Left ventricle myocardium inferior (tissue), 1 donor: Measurements from ENCODE around the gene PIGU. TPM values are rescaled to one million over a fixed set of nuclear protein-coding genes. Genes with fewer than 3 reads are reported as not detected.
A peak's percentile ranks its signal among the peaks of the same experiment; 100 is the strongest.
"Not testable (repeated sequence)": the region's sequence is repeated elsewhere in the genome, so short reads cannot be mapped to it uniquely, and the experiment has no call there.

ENCODE experiments used
- DNase-seq: peaks from one replicate; pipeline ENCODE4 v3.0.0-alpha.2; 2020
- H3K27ac ChIP-seq: fragments of 200-600 bp; replicated peaks from 2 replicates; pipeline ENCODE4 v1.8.0; 2021
- H3K27me3 ChIP-seq: fragments of 200-600 bp; 2 replicates; pipeline ENCODE4 v1.8.0; 2021; ENCODE audit warnings: low read depth
- H3K36me3 ChIP-seq: fragments of 200-600 bp; 2 replicates; pipeline ENCODE4 v1.8.0; 2021
- H3K4me1 ChIP-seq: fragments of 200-600 bp; 2 replicates; pipeline ENCODE4 v1.8.0; 2021
- H3K4me3 ChIP-seq: fragments of 200-600 bp; 2 replicates; pipeline ENCODE4 v1.8.0; 2021; ENCODE audit warnings: mild to moderate bottlenecking, moderate library complexity
- H3K9me3 ChIP-seq: fragments of 200-600 bp; replicated peaks from 2 replicates; pipeline ENCODE4 v1.8.0; 2021
- intact Hi-C: fragments of 100-400 bp; cut with micrococcal nuclease; formaldehyde crosslinking; loops from one replicate; pipeline ENCODE4 v1.11.0; 2022
- total RNA-seq: library from RNA; stranded (reverse); fragmentation: NEBNext Ultra II Directional; extraction: Animal tissue kit (Norgen Biotek cat#: 25700); gene quantifications from one replicate; pipeline ENCODE4 v1.2.1, GENCODE V29; 2021
- TF ChIP-seq, protein P1 (sequence below): fragments of 200-600 bp; IDR thresholded peaks from 2 replicates; pipeline ENCODE4 v1.8.0; 2021; ENCODE audit warnings: antibody characterized with exemption, mild to moderate bottlenecking, borderline replicate concordance
- donor health status: DM: no; HTN: yes; CAD: no; lungs with severe emphysema.

PIGU gene
- total RNA-seq, 1 donor from 2014 or later, result 13.7 TPM

DNA sequence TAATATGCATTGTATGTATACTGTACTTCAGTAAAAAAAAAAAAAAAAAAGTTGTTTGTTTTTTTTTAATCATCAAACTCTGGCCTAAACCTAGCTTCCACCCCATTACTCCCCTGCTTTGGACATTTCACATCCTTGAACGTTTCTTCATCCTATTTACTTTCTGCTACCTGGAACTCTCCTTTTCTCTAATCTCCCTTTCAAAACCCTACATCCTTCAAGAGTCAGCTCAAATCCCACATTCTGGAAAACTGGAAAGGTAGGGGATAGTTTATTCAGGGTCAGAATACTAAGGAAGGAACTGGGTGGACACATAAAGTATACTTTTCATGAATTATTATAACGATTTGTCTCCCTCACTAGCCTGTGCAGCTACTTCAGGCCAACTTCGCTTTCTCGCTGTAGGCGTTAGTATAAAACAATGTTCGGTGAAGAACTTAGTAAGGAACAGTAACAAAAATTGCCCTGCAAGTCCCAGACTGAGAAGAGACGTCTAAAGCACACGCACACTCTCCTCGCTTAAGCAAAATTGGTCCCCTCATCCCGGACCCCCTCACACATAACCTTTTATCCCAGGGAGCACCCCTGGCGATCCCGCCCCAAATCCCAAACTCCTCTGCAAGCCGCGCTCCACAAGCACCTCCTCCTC, 775 bp downstream of the PIGU start:
- H3K36me3 ChIP-seq, result no peaks in the 10 kb centered on the region
- TF ChIP-seq, protein P1, sequence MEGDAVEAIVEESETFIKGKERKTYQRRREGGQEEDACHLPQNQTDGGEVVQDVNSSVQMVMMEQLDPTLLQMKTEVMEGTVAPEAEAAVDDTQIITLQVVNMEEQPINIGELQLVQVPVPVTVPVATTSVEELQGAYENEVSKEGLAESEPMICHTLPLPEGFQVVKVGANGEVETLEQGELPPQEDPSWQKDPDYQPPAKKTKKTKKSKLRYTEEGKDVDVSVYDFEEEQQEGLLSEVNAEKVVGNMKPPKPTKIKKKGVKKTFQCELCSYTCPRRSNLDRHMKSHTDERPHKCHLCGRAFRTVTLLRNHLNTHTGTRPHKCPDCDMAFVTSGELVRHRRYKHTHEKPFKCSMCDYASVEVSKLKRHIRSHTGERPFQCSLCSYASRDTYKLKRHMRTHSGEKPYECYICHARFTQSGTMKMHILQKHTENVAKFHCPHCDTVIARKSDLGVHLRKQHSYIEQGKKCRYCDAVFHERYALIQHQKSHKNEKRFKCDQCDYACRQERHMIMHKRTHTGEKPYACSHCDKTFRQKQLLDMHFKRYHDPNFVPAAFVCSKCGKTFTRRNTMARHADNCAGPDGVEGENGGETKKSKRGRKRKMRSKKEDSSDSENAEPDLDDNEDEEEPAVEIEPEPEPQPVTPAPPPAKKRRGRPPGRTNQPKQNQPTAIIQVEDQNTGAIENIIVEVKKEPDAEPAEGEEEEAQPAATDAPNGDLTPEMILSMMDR, result no peak
- H3K9me3 ChIP-seq, result no peaks in the 10 kb centered on the region
- intact Hi-C loops, result no loop called here
- H3K4me1 ChIP-seq, result peaks cover 21% of the 10 kb centered on the region
- peak overlapping the region; percentile 82 for H3K27ac ChIP-seq
- no peak for DNase-seq
- peak overlapping the region; percentile 79 for H3K4me3 ChIP-seq
- no peaks in the 10 kb centered on the region for H3K27me3 ChIP-seq

DNA sequence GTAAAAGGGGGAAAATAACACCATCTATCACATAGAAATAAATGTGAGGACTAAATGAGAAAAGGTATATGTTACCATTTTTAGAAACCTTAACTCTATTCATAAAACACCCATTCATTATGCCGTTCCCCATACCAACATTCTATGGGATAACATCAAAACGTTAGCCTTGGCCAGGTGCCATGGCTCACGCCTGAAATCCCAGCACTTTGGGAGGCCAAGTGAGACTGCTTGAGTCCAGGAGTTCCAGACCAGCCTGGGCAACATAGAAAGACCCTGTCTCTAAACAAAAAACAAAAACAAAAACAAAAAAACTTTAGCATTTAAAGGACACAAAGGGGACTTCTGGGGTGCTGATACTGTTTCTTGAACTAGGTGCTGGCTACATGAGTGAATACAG, 1.3 kb downstream of the PIGU start:
- H3K4me3 ChIP-seq, result peak overlapping the region; percentile 79
- no peaks in the 10 kb centered on the region for H3K9me3 ChIP-seq
- H3K36me3 ChIP-seq, result no peaks in the 10 kb centered on the region
- H3K27ac ChIP-seq, result no peak overlapping the region
- peaks cover 21% of the 10 kb centered on the region for H3K4me1 ChIP-seq
- no peak for DNase-seq
- TF ChIP-seq, protein P1, result no peak
- intact Hi-C loops, result no loop called here
- H3K27me3 ChIP-seq, result no peaks in the 10 kb centered on the region

GRCh38 chr20:34673412-34673811, 3.5 kb downstream of the PIGU start:
- H3K9me3 ChIP-seq, result no peaks in the 10 kb centered on the region
- no peak for DNase-seq
- intact Hi-C loops, result no loop called here
- TF ChIP-seq, protein P1, result no peak
- peaks cover 21% of the 10 kb centered on the region for H3K4me1 ChIP-seq
- H3K36me3 ChIP-seq, result no peaks in the 10 kb centered on the region
- no peak overlapping the region for H3K4me3 ChIP-seq
- H3K27ac ChIP-seq, result no peak overlapping the region
- H3K27me3 ChIP-seq, result no peaks in the 10 kb centered on the region

- H3K36me3 ChIP-seq, result no peaks in the 10 kb centered on the region
- TF ChIP-seq, protein P1, result no peak
- no peak overlapping the region for H3K4me3 ChIP-seq
- intact Hi-C loops, result no loop called here
- H3K9me3 ChIP-seq, result no peaks in the 10 kb centered on the region
- DNase-seq, result no peak
- H3K27me3 ChIP-seq, result no peaks in the 10 kb centered on the region
- no peak overlapping the region for H3K27ac ChIP-seq
- H3K4me1 ChIP-seq, result no peaks in the 10 kb centered on the region
These were observed 7.8 kb downstream of the PIGU start for GRCh38 chr20:34669094-34669493.

DNA sequence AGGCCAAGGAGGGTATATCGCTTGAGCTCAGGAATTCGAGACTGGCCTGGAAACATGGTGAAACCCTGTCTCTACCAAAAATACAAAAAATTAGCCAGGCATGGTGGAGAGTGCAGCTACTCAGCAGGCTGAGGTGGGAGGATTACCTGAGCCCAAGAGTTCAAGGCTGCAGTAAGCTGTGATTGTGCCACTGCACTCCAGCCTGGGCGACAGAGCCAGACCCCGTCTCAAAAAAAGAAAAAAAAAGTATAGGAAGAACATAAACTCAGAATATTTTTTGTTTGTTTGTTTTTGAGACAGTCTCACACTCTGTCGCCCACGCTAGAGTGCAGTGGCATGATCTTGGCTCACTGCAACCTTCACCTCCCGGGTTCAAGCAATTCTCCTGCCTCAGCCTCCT, 12.1 kb downstream of the PIGU start:
- H3K4me3 ChIP-seq, H3K9me3 ChIP-seq, H3K36me3 ChIP-seq, intact Hi-C loops, DNase-seq, H3K27me3 ChIP-seq, H3K4me1 ChIP-seq, H3K27ac ChIP-seq: not testable (repeated sequence)

DNA sequence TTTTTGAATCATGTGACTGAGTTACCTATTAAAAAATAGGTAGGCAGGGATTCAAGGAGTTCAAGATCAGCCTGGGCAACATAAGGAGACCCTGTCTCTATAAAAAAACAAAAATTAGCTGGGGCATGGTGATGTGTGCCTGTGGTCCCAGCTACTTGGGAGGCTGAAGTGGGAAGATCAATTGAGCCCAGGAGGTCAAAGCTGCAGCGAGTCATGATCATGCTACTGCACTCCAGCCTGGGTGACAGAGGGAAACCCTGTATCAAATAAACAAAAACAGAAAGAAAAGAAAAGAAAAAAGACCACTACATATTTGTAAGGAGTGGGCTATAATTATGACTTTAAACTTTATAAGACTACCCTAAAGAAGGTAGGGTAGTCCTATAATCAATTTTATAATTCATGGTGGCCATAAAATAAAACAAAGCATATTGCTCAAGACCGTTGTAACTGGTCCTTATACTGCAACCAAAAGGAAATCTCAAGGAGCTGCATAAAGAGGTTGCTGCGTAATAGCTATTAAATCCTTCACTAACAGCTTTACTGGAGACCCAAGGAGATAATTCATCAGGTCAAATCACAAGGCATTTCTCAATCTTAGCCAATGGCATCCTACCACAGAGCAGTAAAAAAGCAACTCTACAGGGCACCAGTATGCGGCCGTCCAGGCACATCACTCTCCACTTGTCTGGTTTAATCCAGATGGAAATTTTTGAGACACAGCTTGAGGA, 13.5 kb downstream of the PIGU start:
- intact Hi-C loops, result no loop called here
- Histone ChIP-seq H3K4me3 (no peak overlapping the region), H3K27me3 (no peaks in the 10 kb centered on the region), H3K36me3 (no peaks in the 10 kb centered on the region), H3K27ac (no peak overlapping the region), H3K9me3 (no peaks in the 10 kb centered on the region), H3K4me1 (no peaks in the 10 kb centered on the region)
- no peak for DNase-seq
- TF ChIP-seq, protein P1, result no peak

DNA sequence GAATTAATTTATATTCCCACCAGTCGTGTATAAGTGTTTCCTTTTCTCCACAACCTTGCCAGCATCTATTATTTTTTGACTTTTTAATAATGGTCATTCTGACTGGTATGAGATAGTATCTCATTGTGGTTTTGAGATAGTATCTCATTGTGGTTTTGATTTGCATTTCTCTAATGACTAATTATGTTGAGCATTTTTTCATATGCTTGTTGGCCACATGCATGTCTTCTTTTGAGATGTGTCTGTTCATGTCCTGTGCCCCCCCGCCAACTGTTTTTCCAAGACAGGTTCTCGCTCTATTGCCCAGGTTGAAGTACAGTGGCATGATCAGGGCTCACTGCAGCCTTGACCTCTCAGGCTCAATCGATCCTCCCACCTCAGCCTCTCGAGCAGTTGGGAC, 15.1 kb downstream of the PIGU start:
- DNase-seq, H3K4me3 ChIP-seq, H3K9me3 ChIP-seq, H3K27me3 ChIP-seq, intact Hi-C loops, H3K36me3 ChIP-seq, H3K4me1 ChIP-seq, H3K27ac ChIP-seq: not testable (repeated sequence)

GRCh38 chr20:34658654-34659053, 18.2 kb downstream of the PIGU start:
- H3K9me3 ChIP-seq, H3K27ac ChIP-seq, H3K36me3 ChIP-seq, intact Hi-C loops, H3K4me3 ChIP-seq, DNase-seq, H3K27me3 ChIP-seq, H3K4me1 ChIP-seq: not testable (repeated sequence)
